Measurements from ENCODE around the gene CTNNB1. TPM values are rescaled to one million over a fixed set of nuclear protein-coding genes. Genes with fewer than 3 reads are reported as not detected.
"Not testable (repeated sequence)": the region's sequence is repeated elsewhere in the genome, so short reads cannot be mapped to it uniquely, and the experiment has no call there.

CTNNB1 gene
- total RNA-seq, 3 donors from 2014 or later (not counting 1 experiment from before 2014, with no cell fraction given), result 213 to 258 (median 230) TPM

DNA sequence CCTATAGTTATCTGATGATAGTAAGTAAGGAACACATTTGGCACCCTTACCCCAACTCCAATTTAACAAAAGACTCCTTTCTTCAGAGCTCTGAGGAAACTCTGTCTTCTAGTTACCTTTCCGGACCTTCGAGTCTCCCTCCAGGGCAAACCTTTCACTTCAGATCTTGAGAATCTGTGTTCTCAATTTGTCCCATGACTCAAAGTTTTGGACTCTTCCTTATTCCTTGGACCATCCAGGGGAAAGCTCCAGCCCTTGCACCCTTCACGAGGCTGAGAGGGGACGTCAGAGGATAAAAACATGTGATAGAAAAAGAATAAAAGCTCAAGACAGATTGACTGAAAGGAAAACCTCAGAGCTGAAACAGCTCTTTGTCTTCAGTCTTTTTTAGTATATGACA, 76.9 kb downstream of the CTNNB1 start:
- TF ChIP-seq, protein P1, sequence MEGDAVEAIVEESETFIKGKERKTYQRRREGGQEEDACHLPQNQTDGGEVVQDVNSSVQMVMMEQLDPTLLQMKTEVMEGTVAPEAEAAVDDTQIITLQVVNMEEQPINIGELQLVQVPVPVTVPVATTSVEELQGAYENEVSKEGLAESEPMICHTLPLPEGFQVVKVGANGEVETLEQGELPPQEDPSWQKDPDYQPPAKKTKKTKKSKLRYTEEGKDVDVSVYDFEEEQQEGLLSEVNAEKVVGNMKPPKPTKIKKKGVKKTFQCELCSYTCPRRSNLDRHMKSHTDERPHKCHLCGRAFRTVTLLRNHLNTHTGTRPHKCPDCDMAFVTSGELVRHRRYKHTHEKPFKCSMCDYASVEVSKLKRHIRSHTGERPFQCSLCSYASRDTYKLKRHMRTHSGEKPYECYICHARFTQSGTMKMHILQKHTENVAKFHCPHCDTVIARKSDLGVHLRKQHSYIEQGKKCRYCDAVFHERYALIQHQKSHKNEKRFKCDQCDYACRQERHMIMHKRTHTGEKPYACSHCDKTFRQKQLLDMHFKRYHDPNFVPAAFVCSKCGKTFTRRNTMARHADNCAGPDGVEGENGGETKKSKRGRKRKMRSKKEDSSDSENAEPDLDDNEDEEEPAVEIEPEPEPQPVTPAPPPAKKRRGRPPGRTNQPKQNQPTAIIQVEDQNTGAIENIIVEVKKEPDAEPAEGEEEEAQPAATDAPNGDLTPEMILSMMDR (IDR thresholded peaks at IDR 0.05), result no peak
- Mint-ChIP-seq H3K4me1 (no peaks in the 10 kb centered on the region), H3K27me3 (ENCODE audit: low read depth in 2 of 2) (peaks cover 4 to 5% of the 10 kb centered on the region in 2 donors), H3K27ac (no peak overlapping the region), H3K36me3 (peaks cover 11% of the 10 kb centered on the region), H3K9me3 (peaks cover 3 to 12% of the 10 kb centered on the region in 2 donors), H3K4me3 (no peak overlapping the region)
- intact Hi-C loops (cut with micrococcal nuclease), result no loop called here
- ATAC-seq (no peak), DNase-seq (no peak)
- Histone ChIP-seq H3K36me3 (ENCODE audit: control insufficient read depth, insufficient read depth, low read length) (no peaks in the 10 kb centered on the region), H3K4me1 (ENCODE audit: control insufficient read depth, insufficient read depth, low read length) (no peaks in the 10 kb centered on the region), H3K4me3 (ENCODE audit: low read length) (no peak overlapping the region), H3K27me3 (ENCODE audit: control insufficient read depth, insufficient read depth, low read length) (no peaks in the 10 kb centered on the region), H3K9me3 (ENCODE audit: control insufficient read depth, insufficient read depth, low read length) (no peaks in the 10 kb centered on the region), H3K27ac (ENCODE audit: low read length) (no peak overlapping the region)
- 98% methylated on average over 4 of the region's 4 CpGs for WGBS (ENCODE audit: insufficient coverage)

DNA sequence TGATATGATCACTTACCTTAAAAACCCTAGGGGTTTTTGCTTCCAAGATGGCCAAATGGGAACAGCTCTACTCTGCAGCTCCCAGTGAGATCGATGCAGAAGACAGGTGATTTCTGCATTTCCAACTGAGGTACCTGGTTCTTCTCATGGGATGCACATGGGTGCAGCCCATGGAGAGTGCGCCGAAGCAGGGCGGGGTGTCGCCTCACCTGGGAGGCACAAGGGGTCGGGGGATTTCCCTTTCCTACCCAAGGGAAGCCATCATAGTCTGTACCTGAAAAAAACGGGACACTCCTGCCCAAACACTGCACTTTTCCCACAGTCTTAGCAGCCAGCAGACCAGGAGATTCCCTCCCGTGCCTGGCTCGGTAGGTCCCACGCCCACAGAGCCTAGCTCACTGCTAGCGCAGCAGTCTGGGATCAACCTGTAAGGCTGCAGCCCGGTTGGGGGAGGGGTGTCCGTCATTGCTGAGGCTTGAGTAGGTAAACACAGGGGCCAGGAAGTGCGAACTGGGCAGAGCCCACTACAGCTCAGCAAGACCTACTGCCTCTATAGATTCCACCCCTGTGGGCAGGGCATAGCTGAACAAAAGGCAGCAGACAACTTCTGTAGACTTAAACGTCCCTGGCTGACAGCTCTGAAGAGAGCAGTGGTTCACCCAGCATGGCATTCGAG, 78.6 kb downstream of the CTNNB1 start:
- Mint-ChIP-seq H3K27ac (no peak overlapping the region), H3K27me3 (ENCODE audit: low read depth in 2 of 2) (peaks cover 4 to 5% of the 10 kb centered on the region in 2 donors), H3K4me1 (no peaks in the 10 kb centered on the region), H3K9me3 (peaks cover 2 to 5% of the 10 kb centered on the region in 2 donors), H3K4me3 (no peak overlapping the region), H3K36me3 (peaks cover 11% of the 10 kb centered on the region)
- H3K36me3 ChIP-seq (ENCODE audit: control insufficient read depth, insufficient read depth, low read length), result no peaks in the 10 kb centered on the region
- no peak for ATAC-seq
- DNase-seq, result no peak
- 88% methylated on average over 16 of the region's 16 CpGs for WGBS (ENCODE audit: insufficient coverage)
- no peaks in the 10 kb centered on the region for H3K9me3 ChIP-seq (ENCODE audit: control insufficient read depth, insufficient read depth, low read length)
- no peaks in the 10 kb centered on the region for H3K4me1 ChIP-seq (ENCODE audit: control insufficient read depth, insufficient read depth, low read length)
- no peak overlapping the region for H3K27ac ChIP-seq (ENCODE audit: low read length)
- no peak overlapping the region for H3K4me3 ChIP-seq (ENCODE audit: low read length)
- intact Hi-C loops (cut with micrococcal nuclease), result no loop called here
- TF ChIP-seq, protein P1 (IDR thresholded peaks at IDR 0.05), result no peak
- H3K27me3 ChIP-seq (ENCODE audit: control insufficient read depth, insufficient read depth, low read length), result no peaks in the 10 kb centered on the region

DNA sequence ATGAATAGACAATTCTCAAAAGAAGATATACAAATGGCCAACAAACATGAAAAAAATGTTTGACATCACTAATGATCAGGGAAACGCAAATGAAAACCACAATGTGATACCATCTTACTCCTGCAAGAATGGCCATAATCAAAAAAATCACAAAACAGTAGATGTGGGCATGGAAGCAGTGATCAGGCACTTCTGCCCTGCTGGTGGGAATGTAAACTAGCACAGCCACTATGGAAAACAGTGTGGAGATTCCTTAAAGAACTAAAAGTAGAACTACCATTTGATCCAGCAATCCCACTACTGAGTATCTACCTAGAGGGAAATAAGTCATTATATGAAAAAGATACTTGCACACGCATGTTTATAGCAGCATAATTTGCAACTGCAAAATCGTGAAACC, 85.6 kb downstream of the CTNNB1 start:
- H3K9me3 ChIP-seq (ENCODE audit: control insufficient read depth, insufficient read depth, low read length); H3K4me3 ChIP-seq (ENCODE audit: low read length); H3K27ac Mint-ChIP-seq; H3K4me3 Mint-ChIP-seq; H3K27ac ChIP-seq (ENCODE audit: low read length); H3K27me3 Mint-ChIP-seq (ENCODE audit: low read depth in 2 of 2); H3K36me3 Mint-ChIP-seq; H3K4me1 ChIP-seq (ENCODE audit: control insufficient read depth, insufficient read depth, low read length); H3K27me3 ChIP-seq (ENCODE audit: control insufficient read depth, insufficient read depth, low read length); DNase-seq; ATAC-seq; H3K36me3 ChIP-seq (ENCODE audit: control insufficient read depth, insufficient read depth, low read length); intact Hi-C loops (cut with micrococcal nuclease); H3K9me3 Mint-ChIP-seq: not testable (repeated sequence)
- WGBS (ENCODE audit: insufficient coverage), result 100% methylated on average over 1 of the region's 3 CpGs
- H3K4me1 Mint-ChIP-seq, result peaks cover 0 to 12% of the 10 kb centered on the region in 2 donors

DNA sequence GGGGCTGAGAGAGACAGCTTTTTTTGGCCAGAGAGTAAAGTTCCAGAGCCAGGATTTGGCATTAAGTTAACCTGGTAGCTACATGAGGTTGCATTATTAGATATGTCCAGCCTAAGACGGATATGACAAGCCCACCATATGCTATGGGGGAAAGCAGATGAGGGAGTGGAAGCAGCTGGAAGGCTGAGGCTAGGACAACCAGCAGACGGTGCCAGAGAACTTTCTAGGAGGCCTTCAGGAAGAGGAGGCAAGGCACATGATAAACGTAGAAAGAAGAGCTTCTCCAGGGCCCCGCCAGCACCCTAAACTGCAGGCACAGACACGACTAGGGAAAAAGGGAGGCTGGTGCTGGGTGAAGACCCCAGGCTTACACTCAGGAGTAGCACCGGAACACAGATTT, 87.0 kb downstream of the CTNNB1 start:
- peaks cover 0 to 12% of the 10 kb centered on the region in 2 donors for H3K4me1 Mint-ChIP-seq
- TF ChIP-seq, protein P1 (IDR thresholded peaks at IDR 0.05), result no peak
- no peak overlapping the region for H3K4me3 Mint-ChIP-seq
- DNase-seq (no peak), ATAC-seq (no peak)
- Histone ChIP-seq H3K27me3 (ENCODE audit: control insufficient read depth, insufficient read depth, low read length) (no peaks in the 10 kb centered on the region), H3K4me1 (ENCODE audit: control insufficient read depth, insufficient read depth, low read length) (no peaks in the 10 kb centered on the region), H3K4me3 (ENCODE audit: low read length) (no peak overlapping the region), H3K36me3 (ENCODE audit: control insufficient read depth, insufficient read depth, low read length) (no peaks in the 10 kb centered on the region), H3K27ac (ENCODE audit: low read length) (no peak overlapping the region), H3K9me3 (ENCODE audit: control insufficient read depth, insufficient read depth, low read length) (no peaks in the 10 kb centered on the region)
- WGBS (ENCODE audit: insufficient coverage), result 81% methylated on average over 6 of the region's 6 CpGs
- H3K9me3 Mint-ChIP-seq, result no peaks in the 10 kb centered on the region
- H3K36me3 Mint-ChIP-seq, result no peaks in the 10 kb centered on the region
- H3K27ac Mint-ChIP-seq, result no peak overlapping the region
- intact Hi-C loops (cut with micrococcal nuclease), result no loop called here
- H3K27me3 Mint-ChIP-seq (ENCODE audit: low read depth in 2 of 2), result no peaks in the 10 kb centered on the region
